DMS79 (cell line): ENCODE measurements around the gene ZNF385B.
A peak's percentile ranks its signal among the peaks of the same experiment; 100 is the strongest.

ENCODE experiments used
- DNase-seq: peaks from one replicate; lab custom pipeline; 2025; lab: John Stamatoyannopoulos, UW

ZNF385B gene

DNA sequence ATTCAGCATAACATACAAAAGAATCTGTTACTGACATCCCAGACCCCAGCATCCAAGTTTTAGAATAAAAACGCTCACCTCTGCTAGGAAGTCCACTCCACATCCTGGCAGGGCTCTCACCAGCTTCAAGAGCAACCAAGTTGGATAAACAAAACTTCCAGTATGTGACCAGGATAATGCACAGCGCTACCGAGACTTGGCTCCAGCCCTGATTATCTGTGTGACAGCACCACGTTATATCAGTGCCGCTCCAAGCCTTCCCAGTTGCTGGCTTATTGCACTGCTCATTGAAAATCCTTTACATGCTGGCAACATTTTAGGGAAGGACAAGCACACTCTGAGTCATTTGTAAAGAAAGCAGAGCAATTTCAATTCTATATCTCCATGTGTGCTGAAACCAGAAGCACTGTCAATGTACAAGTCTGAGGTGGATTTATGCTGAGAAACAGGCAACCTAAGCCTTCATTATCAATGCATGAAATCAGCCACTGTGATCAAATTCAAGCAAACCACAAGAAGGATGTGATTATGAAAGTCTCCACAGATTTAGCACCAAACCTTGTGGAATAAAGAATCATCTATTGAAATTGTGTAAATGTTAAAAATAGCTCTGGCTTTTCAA, 115.7 kb downstream of the ZNF385B start:
- DNase-seq: no peak

DNA sequence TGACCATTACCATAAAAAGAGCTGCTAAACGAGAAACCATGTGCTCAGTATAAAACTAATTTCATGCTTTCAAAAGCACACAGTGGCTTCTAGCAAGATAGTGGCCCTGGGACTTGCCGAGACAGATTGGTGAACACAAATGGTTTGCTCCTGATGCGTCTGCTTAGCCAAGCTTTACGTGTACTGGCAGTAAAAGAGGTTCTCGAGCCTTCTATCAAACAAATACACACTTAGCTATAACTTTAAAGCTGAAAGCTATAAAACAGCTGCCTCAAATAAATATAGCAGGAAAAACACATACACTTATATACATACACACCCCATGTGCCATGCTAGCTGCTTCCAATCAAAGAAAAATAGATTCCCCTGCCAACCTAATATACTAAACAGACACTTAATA, 117.0 kb downstream of the ZNF385B start:
- no peak for DNase-seq

DNA sequence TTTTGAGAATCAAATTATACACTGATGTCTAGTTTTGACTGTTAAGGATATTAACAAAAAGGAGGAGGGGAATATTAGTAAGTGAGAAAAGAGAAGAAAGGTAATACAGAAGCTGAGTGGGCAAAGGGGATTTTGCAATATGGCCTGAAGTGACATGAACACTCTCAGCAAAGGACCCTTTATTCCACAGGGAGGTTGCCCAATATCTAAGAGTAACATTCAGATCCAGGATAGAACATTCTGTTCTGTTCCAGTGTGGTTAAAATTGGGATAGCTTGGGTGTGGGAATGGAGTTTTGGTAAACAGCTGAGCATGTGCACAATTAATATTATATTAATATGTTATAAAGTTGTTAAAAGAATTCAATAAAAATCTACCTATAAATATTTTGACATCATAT, 120.1 kb downstream of the ZNF385B start:
- no peak for DNase-seq

DNA sequence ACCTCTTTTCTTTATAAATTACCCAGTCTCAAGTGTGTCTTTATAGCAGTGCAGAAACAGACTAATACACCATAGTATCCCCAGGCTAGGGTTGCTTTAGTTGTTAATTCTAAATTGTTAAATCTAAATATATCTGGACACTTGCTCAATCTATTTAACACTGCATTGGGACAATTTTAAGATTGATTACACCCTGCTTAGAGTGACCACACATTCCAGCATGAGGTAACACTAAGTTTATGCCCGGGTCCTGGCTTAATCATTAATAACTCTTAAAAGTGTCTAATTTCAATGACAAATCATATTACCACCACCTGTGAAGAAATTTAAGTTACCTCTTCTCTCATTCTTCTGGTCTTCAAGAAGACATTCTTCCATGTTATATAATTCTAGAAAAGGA, 131.4 kb downstream of the ZNF385B start:
- DNase-seq: no peak

DNA sequence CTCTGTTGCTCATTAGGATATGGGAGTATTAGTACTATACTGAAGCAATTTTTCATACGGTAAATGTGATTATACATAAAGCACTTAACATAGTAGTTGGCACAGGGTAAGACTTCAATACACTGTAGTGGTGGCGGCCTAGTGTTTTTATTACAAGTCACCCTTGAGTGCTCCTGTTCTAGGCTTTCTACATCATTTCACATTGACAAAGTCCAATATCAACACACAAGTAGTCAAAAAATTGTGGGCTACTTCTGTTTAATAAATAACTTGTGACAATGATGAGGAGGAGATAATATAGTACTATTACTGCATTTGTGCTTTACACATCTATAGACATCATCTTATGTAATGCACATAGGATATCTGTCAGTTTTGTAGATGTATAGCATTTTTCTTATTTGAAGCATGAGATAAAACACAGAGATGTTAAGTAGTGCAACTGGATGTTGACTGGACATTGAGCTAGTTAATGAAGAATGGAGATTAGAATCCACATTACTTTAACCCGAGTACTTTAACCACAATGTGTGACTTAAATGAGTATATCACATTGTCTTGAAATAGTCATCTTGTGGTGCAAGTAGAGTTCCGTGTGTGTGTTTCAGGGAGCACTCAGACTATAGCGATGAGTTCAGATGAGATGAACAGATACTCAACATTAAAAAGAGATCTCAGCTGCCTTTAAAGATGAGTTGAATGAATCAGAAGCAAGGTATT, 134.8 kb downstream of the ZNF385B start:
- no peak for DNase-seq

DNA sequence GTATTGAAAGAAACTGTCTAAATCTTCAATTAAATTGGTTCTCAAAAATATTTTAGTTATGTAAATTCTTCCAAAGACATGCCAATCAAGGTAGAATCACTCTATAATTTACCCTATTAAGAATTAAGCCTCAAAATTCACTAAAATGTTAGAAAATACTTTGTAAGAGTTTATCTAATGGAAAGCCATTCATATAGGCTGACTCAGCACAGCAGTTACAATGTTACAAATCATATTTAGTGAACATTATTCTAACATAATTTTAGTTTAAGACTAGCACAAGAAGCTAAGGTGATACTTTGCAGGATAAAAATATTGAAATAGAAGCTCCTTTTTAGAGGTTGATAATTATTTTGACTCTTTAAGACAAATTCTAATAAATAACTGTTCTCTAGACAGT, 137.0 kb downstream of the ZNF385B start:
- DNase-seq: no peak

DNA sequence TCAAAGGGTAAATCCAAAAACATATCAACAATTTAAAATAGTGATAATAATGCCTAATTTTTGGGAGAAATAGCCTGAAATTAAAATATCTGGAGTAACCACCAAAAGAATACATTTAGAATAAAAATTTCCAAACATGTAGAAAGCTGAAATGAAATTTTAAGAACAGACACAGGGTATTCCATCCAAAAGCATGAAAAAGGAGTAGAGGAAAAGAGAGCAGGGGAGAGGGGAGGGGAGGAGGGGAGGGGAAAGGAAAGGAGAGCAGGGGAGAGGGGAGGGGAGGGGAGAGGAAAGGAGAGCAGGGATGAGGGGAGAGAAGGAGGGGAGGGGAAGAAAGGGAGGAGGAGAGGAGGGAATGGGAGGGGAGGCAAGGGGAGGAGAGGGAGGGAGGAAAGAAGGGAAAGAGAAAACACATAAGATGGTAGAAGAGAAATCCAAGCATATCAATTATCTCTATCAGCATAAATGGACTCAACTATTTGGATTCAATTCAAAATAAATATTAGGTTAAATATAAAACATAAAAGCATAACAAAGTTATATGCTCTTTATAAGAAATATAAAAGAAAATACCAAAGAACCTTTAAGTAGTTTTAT, 141.1 kb downstream of the ZNF385B start:
- no peak for DNase-seq

DNA sequence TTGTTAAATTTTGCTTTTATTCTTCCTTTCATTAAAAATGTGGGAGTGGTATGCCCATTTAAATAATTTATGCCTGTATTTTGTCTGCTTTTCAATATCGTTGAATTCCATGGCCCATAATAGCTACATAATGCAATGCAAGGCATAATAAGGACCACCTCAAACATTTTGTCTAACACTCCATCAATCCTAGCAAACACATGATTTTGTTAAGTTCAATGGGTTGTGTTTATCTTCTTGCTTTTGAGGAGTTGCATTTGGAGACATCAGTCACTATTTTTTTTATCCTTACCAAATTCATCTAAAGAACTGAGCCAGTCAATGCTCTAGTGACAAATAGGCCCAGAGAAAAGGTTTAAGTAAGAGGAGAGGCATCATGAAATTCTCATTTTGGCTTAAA, 145.5 kb downstream of the ZNF385B start:
- DNase-seq: no peak

DNA sequence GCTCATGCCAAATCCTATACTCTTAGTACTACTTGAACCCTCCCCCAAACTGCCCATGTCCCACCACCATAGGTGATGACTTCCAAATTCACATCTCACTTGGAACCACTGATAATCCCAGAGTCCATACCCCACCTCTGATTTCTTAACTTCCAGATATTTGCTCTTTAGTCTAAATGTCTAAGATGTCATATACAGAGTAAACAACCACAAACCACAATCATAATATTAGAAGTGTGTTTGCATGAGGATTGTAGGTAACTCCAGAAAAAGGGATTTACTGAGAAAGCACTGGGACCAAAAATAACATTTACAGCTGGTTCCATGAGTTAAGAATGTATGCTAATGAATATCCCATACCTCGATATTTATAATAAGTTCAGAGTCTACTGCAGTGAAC, 146.2 kb downstream of the ZNF385B start:
- no peak for DNase-seq

DNA sequence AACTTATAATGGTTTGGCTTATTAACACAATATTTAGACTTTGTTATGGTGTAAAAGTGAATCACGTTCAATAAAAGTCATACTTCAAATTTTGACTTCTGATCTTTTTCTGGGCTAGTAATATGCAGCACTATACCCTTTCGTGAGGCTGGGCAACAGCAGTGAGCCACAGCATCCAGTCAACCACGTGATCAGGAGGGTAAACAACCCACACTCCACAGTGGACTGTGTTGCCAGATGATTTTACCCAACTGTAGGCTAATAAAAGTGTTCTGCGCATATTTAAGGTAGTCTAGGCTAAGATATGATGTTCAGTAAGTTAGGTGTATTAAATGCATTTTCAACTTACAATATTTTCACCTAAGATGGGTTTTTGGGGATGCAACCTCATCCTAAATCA, 148.6 kb downstream of the ZNF385B start:
- DNase-seq: no peak

DNA sequence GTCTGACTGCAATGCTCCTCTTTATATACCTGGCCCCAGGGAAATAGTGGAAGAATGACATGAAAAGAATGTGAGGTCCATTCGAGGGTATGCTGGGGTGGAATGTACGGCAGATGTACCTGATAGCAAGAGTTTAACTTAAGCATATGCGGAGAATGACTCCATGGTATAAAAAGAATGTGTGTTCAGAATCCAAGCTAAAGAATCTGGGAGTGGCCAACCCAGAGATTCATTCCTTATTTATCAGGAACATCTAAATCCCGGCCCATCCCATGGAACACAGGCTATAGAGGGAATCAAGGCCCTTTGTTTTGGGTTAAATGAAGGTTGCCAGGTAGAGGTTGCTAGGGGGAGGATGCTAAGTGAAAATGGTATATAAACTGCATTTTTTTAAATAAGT, 150.0 kb downstream of the ZNF385B start:
- no peak for DNase-seq

DNA sequence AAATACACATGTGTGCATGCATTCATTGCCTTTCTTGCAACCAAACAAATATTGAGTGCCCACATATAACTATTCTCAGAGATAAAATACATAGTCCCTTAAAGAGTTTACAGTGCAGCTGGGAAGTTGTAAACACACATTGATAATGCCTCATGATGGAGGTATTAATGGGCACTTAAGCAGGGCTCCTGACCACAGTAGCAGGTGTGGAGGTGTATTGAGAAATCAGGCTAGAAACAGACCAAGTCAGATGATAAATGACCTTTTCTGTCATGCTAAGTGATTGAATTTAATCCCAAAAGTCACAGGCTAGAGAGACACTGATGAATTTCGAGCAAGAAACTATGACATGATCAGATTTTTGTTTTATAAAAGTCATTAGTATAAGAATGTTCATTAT, 157.7 kb downstream of the ZNF385B start:
- peak; percentile 48 for DNase-seq

DNA sequence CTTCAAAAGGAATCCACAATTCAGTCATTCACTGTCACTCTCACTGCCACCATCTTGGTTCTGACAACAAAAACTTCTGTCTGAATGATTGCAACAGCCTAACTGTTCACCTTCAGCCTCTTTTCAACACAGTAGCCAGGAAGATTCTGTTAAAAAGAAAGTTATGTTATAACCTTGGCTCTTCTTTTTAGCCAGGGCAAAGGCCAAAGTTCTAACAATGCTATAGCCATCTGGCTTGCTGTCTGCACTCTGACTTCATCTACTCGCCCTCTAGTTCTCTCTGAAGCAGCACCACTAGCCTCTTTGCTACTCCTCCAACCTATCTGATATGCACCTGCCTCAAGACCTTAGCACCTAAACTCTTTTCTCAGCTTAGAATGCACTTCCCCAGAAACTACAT, 158.5 kb downstream of the ZNF385B start:
- no peak for DNase-seq

DNA sequence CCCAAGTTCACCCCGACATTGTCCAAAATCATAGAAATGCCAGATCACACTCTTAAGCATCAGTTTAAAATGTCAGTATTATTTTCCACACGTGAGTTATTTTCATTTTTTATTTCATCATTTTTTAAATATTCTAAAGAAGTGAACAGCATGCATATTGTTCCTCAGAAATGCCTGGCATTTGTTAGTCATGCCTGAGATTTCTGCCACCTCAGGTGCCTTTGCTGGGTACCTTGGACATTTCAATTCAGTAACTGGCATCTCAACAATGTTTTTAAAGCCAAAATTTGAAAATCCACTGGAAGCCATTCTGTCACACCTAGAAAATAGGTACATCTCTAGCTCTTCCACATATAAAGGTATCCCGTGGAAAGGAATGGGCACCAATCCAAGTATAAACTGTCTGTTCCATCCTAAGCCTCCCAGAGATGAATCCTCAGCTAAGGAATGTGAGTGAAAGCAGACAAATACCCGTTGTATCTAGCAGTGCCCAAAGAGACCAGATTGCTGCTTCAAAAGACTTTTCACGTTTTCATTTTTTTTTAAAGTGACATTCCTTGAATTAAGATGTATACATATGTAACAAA, 159.8 kb downstream of the ZNF385B start:
- DNase-seq: no peak

DNA sequence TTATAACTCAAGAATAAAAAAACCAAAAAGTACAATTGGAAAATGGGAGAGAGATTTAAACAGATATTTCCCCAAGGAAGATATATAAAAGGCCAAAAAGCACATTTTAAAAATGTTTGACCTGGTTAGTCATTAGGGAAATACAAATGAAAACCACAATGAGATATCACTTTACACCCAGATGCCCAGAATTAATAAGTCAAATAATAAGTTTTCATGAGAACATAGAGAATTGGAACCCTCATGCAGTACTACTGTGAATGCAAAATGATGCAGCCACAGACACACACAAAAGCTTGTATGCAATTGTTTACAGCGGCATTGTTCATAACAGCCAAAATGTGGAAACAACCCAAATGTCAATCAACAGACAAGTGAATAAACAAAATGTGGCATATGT, 165.9 kb downstream of the ZNF385B start:
- DNase-seq: no peak

DNA sequence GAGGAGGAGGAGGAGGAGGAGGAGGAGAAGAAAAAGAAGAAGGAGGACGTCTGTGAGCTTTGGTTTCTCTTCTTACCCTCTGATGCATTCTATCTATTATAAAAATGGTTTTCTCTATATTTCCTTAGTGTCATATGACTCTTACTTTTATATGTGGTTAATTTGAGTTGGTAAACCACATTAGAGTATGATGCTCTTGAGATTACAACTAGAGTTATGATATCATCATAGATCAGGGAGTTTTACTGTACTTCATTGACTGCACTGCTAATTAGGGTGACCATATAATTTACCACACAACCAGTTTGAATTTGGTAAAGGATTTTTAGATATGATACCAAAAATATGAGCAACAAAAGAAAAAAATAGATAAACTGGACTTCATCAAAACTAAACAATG, 166.4 kb downstream of the ZNF385B start:
- DNase-seq: no peak

DNA sequence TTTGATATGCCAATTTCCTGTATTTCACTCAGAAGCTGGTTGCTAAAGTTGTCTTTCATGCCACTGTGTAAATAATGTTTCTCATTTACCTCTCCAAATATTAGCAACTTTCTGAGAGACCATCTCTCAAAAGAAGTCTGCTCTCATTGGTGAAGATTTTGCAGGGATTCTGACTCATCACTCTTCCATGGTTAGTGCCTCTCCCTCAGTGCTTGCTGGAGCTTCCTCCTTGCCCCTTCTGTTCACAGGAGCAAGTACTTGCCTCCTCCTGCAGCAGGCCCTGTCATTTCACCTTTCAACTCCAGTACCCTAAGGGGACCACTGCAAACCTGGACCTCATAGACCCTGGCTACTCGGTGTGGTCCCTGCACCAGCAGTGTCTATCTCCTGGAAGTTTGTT, 168.8 kb downstream of the ZNF385B start:
- DNase-seq: peak; percentile 7

DNA sequence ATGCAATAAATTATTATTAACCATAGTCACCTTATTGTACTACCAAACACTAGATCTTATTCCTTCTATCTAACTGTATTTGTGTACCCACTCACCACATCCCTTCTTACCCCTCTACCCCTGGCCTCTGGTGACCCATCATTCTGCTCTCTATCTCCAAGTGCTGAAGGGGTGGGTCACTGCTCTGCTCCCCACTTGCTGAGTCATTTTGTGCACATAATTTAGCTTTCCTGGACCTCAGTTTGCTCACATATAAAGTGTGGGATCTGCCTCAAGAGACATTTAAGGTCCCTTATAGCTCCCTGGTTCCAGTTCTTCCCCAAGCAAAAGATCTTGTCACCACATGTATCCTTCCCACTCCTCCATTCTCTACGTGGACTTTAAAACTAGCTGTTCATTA, 169.4 kb downstream of the ZNF385B start:
- DNase-seq: no peak

DNA sequence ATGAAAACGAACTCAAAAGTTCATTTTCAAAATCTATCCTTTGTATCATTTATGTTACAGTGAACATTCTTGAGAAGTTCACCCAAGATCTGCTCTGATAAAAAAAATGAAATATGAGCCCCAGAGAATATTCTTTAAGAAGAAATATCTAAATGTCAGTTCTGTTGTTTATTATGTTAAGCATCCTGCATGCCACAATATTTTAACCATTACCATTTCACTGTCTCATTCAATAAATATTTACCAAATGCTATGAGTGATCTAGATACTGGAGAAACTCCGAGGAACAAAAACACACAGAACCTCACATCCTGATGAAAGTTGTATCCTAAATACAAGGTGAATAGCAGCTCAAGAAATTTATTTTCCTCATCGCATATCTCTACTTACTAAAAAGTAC, 170.2 kb downstream of the ZNF385B start:
- DNase-seq: no peak

DNA sequence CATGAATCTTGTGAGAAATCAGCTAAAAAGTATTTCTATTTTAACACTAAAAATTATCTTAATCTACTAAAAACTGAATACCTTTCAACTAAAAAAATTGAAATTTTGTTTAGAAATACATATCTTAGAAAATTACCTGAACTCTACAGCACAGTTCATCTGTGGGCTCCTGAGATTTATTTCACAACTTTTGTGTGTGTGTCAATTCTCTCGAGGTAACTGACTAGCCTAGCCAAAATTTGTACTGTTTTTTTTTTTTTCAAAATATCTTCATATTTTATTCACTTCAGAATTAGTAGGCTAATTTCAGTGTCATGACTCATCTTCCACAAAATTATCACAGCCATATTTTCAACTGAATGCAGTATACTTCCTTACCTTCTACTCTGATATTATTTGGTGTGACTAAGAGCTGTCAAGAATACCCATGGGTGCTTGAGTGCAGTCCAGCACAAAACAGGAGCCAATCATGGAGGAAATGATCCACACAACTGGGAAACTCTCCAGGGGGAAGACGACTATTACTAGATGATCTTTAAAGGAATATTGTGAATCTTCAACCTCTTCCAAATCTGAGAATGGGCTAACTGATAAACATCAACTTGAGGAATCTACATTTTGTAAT, 174.6 kb downstream of the ZNF385B start:
- DNase-seq: no peak

DNA sequence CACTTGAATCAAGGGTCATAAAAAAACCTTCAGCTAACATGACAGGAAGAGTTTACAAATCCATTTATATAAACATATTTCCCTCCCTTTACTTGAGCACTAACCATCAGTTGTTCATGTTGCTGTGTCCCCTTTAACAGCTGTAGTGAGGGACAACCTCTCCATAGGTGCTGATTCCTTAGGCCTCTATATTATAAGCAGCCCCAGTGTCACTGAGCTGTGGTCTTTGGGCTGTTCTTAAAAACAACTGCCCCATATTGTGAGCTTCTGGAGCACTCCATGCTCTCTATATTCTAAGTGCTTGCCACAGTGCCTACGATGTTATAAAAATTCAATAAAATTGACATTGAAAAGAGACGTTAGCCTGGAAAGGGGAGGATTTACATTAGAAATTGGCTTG, 175.3 kb downstream of the ZNF385B start:
- no peak for DNase-seq

DNA sequence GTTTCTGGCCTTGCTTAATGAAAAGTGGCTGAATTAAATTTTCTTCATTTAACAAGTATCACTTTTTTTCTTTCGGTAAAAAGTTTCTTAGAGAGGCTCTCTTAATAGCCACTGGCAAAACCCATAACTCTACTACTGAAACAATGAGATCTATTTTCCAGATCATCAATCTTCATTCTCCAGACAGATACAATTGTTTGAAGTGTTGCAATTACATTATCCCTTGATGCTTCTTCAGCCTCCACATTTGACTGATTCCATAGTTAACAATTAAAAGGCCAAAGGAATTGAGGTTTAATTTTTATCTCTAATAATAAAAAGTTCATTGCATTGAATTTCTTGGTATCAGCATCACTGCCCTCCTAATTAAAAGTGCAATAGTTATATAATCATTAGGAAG, 176.3 kb downstream of the ZNF385B start:
- DNase-seq: no peak

DNA sequence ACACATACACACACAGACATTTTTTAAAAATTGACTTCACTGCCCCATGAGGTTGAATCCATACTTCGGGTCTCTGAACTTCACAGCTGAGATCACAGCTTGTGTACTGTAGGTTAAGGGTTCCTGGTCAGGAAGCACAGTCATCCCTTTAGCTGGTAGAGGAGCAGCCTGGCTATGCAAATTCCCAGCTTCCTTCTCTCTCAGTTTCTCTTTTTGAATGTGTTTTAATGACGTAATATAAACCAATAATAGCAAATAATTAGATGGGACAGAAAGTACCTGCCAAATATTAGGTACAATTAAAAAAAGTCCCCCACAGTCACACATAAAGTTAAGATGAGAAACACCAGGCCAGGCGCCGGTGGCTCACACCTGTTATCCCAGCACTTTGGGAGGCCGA, 178.7 kb downstream of the ZNF385B start:
- no peak for DNase-seq
